K562 (cell line): Measurements from ENCODE around the gene PHYKPL. TPM values are rescaled to one million over a fixed set of nuclear protein-coding genes. Genes with fewer than 3 reads are reported as not detected.

Experiments
- ATAC-seq: fragments of 200-7000 bp; cut with Tn5 transposase; 3 replicates; pipeline ENCODE4 v1.9.1; 2020; ENCODE audit warnings: moderate library complexity
- BruUV-seq: library from RNA; stranded (reverse); fragments of 400-500 nt; replicated peaks from 2 replicates; lab custom pipeline; 2021; lab: Mats Ljungman, UMichigan
- CTCF ChIA-PET: fragments of 300-600 bp; formaldehyde crosslinking; extraction: SDS; loops from one replicate; lab custom pipeline; 2021; ENCODE audit warnings: low intra/inter-chr PET ratio; lab: Yijun Ruan, JAX
- POLR2A ChIA-PET: fragments of 300-600, 350-650 bp; sonication (Branson Sonifier 250); formaldehyde crosslinking; extraction: SDS; loops from one replicate; lab custom pipeline; 2021; ENCODE audit warnings: antibody characterized with exemption, inconsistent platforms; lab: Yijun Ruan, JAX
- DNase-seq, 4 experiments: peaks; one replicate each; pipeline versions ENCODE4 v3.0.0 to v3.0.0-alpha.2; 2011 to 2018; ENCODE audit warnings: low spot score in 3 of 4, mixed read lengths in 3 of 4; ENCODE audit errors: extremely low read depth in 1 of 4
- FAIRE-seq: peaks from 2 replicates; lab custom pipeline; 2011; peaks lifted over from hg19 to GRCh38; lab: Jason Lieb, UNC
- H2AFZ ChIP-seq: 2 replicates; pipeline ENCODE4 v1.6.0; 2011; ENCODE audit warnings: low read depth, low read length, control low read depth, inconsistent platforms
- H3K27ac ChIP-seq: fragments of 200-600 bp; 3 replicates; pipeline ENCODE4 v1.8.0; 2011; ENCODE audit warnings: low read depth, mild to moderate bottlenecking, control low read depth, inconsistent platforms, low read length, moderate library complexity, mixed read lengths; ENCODE audit errors: extremely low read depth
- H3K27me3 ChIP-seq, 2 experiments: fragments of 300-600 bp in 1 of 2; 2 replicates in 1 of 2; 3 replicates in 1 of 2; pipeline versions ENCODE4 v1.6.0 to v1.8.0; 2011; ENCODE audit warnings: inconsistent platforms in 2 of 2, low read length in 2 of 2, mild to moderate bottlenecking in 1 of 2, mixed read lengths in 1 of 2, moderate library complexity in 1 of 2; ENCODE audit not compliant: control insufficient read depth in 2 of 2, insufficient read depth in 2 of 2
- H3K36me3 ChIP-seq: fragments of 300-600 bp; 3 replicates; pipeline ENCODE4 v1.8.0; 2011; ENCODE audit warnings: mild to moderate bottlenecking, low read length, inconsistent platforms; ENCODE audit not compliant: control insufficient read depth, insufficient read depth
- H3K4me1 ChIP-seq, 2 experiments: fragments of 200-600 bp in 1 of 2; replicated peaks in 1 of 2; 2 replicates in 1 of 2; 3 replicates in 1 of 2; pipeline versions ENCODE4 v1.5.1 to v1.8.0; 2011; ENCODE audit warnings: inconsistent platforms in 2 of 2, low read length in 2 of 2, mild to moderate bottlenecking in 1 of 2, mixed read lengths in 1 of 2, moderate library complexity in 1 of 2; ENCODE audit not compliant: control insufficient read depth in 2 of 2, insufficient read depth in 2 of 2
- H3K4me2 ChIP-seq: 2 replicates; pipeline ENCODE4 v1.6.1; 2011; ENCODE audit warnings: low read length, control low read depth, inconsistent platforms, mixed read lengths; ENCODE audit not compliant: insufficient read depth
- H3K4me3 ChIP-seq: fragments of 200-600 bp; sonication (generic), shearing (Covaris generic); 2 replicates; pipeline ENCODE4 v1.5.1; 2016; ENCODE audit warnings: control low read depth, inconsistent platforms
- H3K79me2 ChIP-seq: fragments of 200-600 bp; 3 replicates; pipeline ENCODE4 v1.8.0; 2011; ENCODE audit warnings: low read length, inconsistent platforms; ENCODE audit not compliant: control insufficient read depth, insufficient read depth
- H3K9ac ChIP-seq, 2 experiments: 2 replicates each; pipeline versions ENCODE4 v1.6.0 to v1.6.1; 2011; ENCODE audit warnings: low read depth in 2 of 2, low read length in 2 of 2, control low read depth in 1 of 2, inconsistent platforms in 1 of 2, mild to moderate bottlenecking in 1 of 2, mixed read lengths in 1 of 2; ENCODE audit not compliant: insufficient read depth in 1 of 2
- H3K9me1 ChIP-seq: one replicate; pipeline ENCODE4 v1.6.0; 2011; ENCODE audit warnings: inconsistent platforms, mild to moderate bottlenecking, low read length, moderate library complexity; ENCODE audit not compliant: control insufficient read depth, insufficient read depth
- H3K9me3 ChIP-seq: replicated peaks from 2 replicates; pipeline ENCODE4 v1.5.1; 2011; ENCODE audit warnings: low read depth, low read length, inconsistent platforms; ENCODE audit not compliant: control insufficient read depth, insufficient read depth
- H4K20me1 ChIP-seq: replicated peaks from 2 replicates; pipeline ENCODE4 v1.6.1; 2011; ENCODE audit warnings: low read length, inconsistent platforms, mixed read lengths; ENCODE audit not compliant: control insufficient read depth, insufficient read depth
- BRF1 ChIP-seq: IDR thresholded peaks from 3 replicates; pipeline ENCODE4 v1.6.1; 2011; ENCODE audit warnings: borderline replicate concordance, mild to moderate bottlenecking; ENCODE audit not compliant: insufficient read length; ENCODE audit errors: extremely low read depth
- CREB5 ChIP-seq: fragments of 250-450 bp; sonication (Bioruptor Pico); IDR thresholded peaks from 2 replicates; pipeline ENCODE4 v1.5.0; 2020; ENCODE audit warnings: mild to moderate bottlenecking
- ELK3 ChIP-seq: fragments of 450-650 bp; formaldehyde crosslinking; IDR thresholded peaks from 2 replicates; pipeline ENCODE4 v1.4.0; 2020; ENCODE audit warnings: mild to moderate bottlenecking
- FOXM1 ChIP-seq, 2 experiments: fragments of 450-650 bp in 1 of 2; sonication (generic) in 1 of 2; formaldehyde crosslinking in 1 of 2; IDR thresholded peaks; 2 replicates each; pipeline versions ENCODE4 v1.6.1 to v1.9.0; 2017 to 2022; ENCODE audit warnings: low read depth in 2 of 2, mild to moderate bottlenecking in 2 of 2, missing genetic modification reagents in 1 of 2, moderate library complexity in 1 of 2
- HOXB6 ChIP-seq: fragments of 250-450 bp; sonication (Bioruptor Pico); IDR thresholded peaks from 2 replicates; pipeline ENCODE4 v1.5.1; 2022; ENCODE audit warnings: mild to moderate bottlenecking, borderline replicate concordance
- LCOR ChIP-seq: sonication (generic); formaldehyde crosslinking; IDR thresholded peaks from 2 replicates; pipeline ENCODE4 v1.8.0; 2022; ENCODE audit warnings: mild to moderate bottlenecking, missing genetic modification reagents
- MYBL2 ChIP-seq, 2 experiments: fragments of 450-650 bp in 1 of 2; sonication (generic) in 1 of 2; formaldehyde crosslinking in 1 of 2; IDR thresholded peaks; 2 replicates each; pipeline versions ENCODE4 v1.6.1 to v1.8.1; 2017 to 2022; ENCODE audit warnings: borderline replicate concordance in 1 of 2, inconsistent platforms in 1 of 2, low read depth in 1 of 2, mild to moderate bottlenecking in 1 of 2, missing genetic modification reagents in 1 of 2, moderate library complexity in 1 of 2
- PRDM10 ChIP-seq: fragments of 450-650 bp; IDR thresholded peaks from 2 replicates; pipeline ENCODE4 v1.6.1; 2018; ENCODE audit not compliant: partially characterized antibody
- RCOR1 ChIP-seq, 2 experiments: IDR thresholded peaks; 2 replicates each; pipeline ENCODE4 v1.6.1; 2012; ENCODE audit warnings: low read depth in 2 of 2, low read length in 2 of 2, borderline replicate concordance in 1 of 2, improper control_type of control experiment in 1 of 2
- VEZF1 ChIP-seq: fragments of 200-800 bp; sonication (Bioruptor generic); IDR thresholded peaks from 2 replicates; pipeline ENCODE4 v1.6.1; 2017; ENCODE audit warnings: missing genetic modification characterization, missing compliant biosample characterization
- ZNF354B ChIP-seq: fragments of 250-450 bp; sonication (Bioruptor Pico); IDR thresholded peaks from 2 replicates; pipeline ENCODE4 v1.4.0; 2020
- ZNF436 ChIP-seq: fragments of 250-450, 450-650 bp; sonication (Bioruptor Pico); formaldehyde crosslinking; IDR thresholded peaks from 2 replicates; pipeline ENCODE4 v1.7.0; 2020; ENCODE audit warnings: mild to moderate bottlenecking
- ZNF695 ChIP-seq: fragments of 450-650 bp; formaldehyde crosslinking; IDR thresholded peaks from 2 replicates; pipeline ENCODE4 v1.4.0; 2020; ENCODE audit warnings: mild to moderate bottlenecking, moderate library complexity
- ZNF77 ChIP-seq: fragments of 250-450 bp; sonication (Bioruptor Pico); IDR thresholded peaks from 2 replicates; pipeline ENCODE4 v1.5.0; 2020
- WGBS: fragments of 100-300 bp; shearing (Covaris generic); methylation state at CpG from one replicate; pipeline ENCODE4 v1.1.6; 2016; ENCODE audit warnings: low coverage, mixed read lengths; ENCODE audit not compliant: insufficient coverage; ENCODE audit errors: missing lambda C conversion rate; 5-methylcytosine and 5-hydroxymethylcytosine counted together
- in situ Hi-C: fragments of 300-500 bp; cut with MboI; formaldehyde crosslinking; loops from 4 replicates; pipeline ENCODE4 v1.15.0; 2018; ENCODE audit warnings: inconsistent platforms, mixed read lengths
- intact Hi-C: fragments of 100-400 bp; cut with micrococcal nuclease; formaldehyde crosslinking; loops from 2 replicates; pipeline ENCODE4 v1.14.2; 2022
- polyA plus RNA-seq, 8 experiments: library from polyadenylated mRNA; depleted of rRNA in 4 of 8; stranded (reverse) in 5 of 8; unstranded in 3 of 8; fragments of >200 nt; fragmentation: Nextera tagmentation in 2 of 8; fragmentation: Illumina TruSeq in 1 of 8; extraction: Ambion mirVana in 2 of 8; extraction: Trizol in 1 of 8; gene quantifications; 2 replicates each; pipeline versions ENCODE4 v1.2.1 to v1.2.3, GENCODE V29; 2011 to 2014; ENCODE audit warnings: inconsistent platforms in 1 of 8, missing spikeins in 1 of 8
- total RNA-seq, 7 experiments: library from RNA; depleted of rRNA in 6 of 7; stranded (reverse); fragments of >200 nt in 6 of 7; fragmentation: Illumina TruSeq in 2 of 7; extraction: Trizol in 2 of 7; gene quantifications; 2 replicates each; pipeline versions ENCODE4 v1.2.1 to v1.2.3, GENCODE V29; 2011 to 2021; ENCODE audit warnings: low replicate concordance in 1 of 7

PHYKPL gene
- total and polyA plus RNA-seq, 9 of the 15 experiments (the other 6 are each of a cell fraction or from before 2014, with no cell fraction given): 4.7 to 34.7 (median 18.6) TPM

- Histone ChIP-seq H3K4me2 (no peak overlapping the region), H3K9me1 (no peaks in the 10 kb centered on the region), H3K4me1 (peaks cover 5 to 14% of the 10 kb centered on the region in 2 experiments; a peak in 3 of 5 replicates), H3K9me3 (no peaks in the 10 kb centered on the region; the same call in 1 of the 2 replicates), H4K20me1 (no peaks in the 10 kb centered on the region), H3K36me3 (no peaks in the 10 kb centered on the region), H3K4me3 (no peak overlapping the region), H3K9ac (no peak overlapping the region), H3K79me2 (no peaks in the 10 kb centered on the region), H2AFZ (no peak overlapping the region), H3K27ac (no peak overlapping the region), H3K27me3 (peaks cover 0 to 8% of the 10 kb centered on the region in 2 experiments; a peak in 3 of 5 replicates)
- FAIRE-seq (no peak), ATAC-seq (no peak), DNase-seq (no peak)
- intact Hi-C loops: no loop called here
- ChIA-PET CTCF (no interaction called here), POLR2A (no interaction called here)
- WGBS: 3% methylated on average over 2 of the region's 2 CpGs
- BruUV-seq: no TSS peak
- in situ Hi-C loops: no loop called here
- TF ChIP-seq ZNF695 (no peak), ZNF436 (CRISPR knock-in tag) (no peak), ZNF77 (no peak), VEZF1 (CRISPR knock-in tag) (no peak), HOXB6 (CRISPR knock-in tag) (no peak), ZNF354B (CRISPR knock-in tag) (no peak), ELK3 (no peak), LCOR (CRISPR knock-in tag) (no peak), RCOR1 (IDR thresholded peaks at IDR 0.05; ENCODE audit: borderline replicate concordance in 1 of 2, low read depth in 2 of 2, low read length in 2 of 2) (no peak), MYBL2 (IDR thresholded peaks at IDR 0.05; ENCODE audit: low read depth) (no peak), MYBL2 (CRISPR knock-in tag; IDR thresholded peaks at IDR 0.05; ENCODE audit: borderline replicate concordance) (no peak), CREB5 (no peak), FOXM1 (IDR thresholded peaks at IDR 0.05; ENCODE audit: low read depth) (no peak), FOXM1 (CRISPR knock-in tag; IDR thresholded peaks at IDR 0.05; ENCODE audit: low read depth) (no peak), PRDM10 (no peak), BRF1 (no peak)
Measured at GRCh38 chr5:178189433-178189832, 43.2 kb downstream of the PHYKPL start.
